Esophagus mucosa (tissue), 1 donor: ENCODE measurements around the gene RPLP2. TPM values are rescaled to one million over a fixed set of nuclear protein-coding genes. Genes with fewer than 3 reads are reported as not detected.
A peak's percentile ranks its signal among the peaks of the same experiment; 100 is the strongest.

Source experiments
- ATAC-seq: fragments of 200-7000 bp; cut with Tn5 transposase; one replicate; pipeline ENCODE4 v1.9.1; 2020
- total RNA-seq: library from RNA; stranded (reverse); gene quantifications from one replicate; pipeline ENCODE4 v1.2.4, GENCODE V29; 2023
- donor health status: DM: yes; HTN: yes; CAD: no.

Gene RPLP2
- total RNA-seq, 1 donor from 2014 or later = 2,043 TPM

DNA sequence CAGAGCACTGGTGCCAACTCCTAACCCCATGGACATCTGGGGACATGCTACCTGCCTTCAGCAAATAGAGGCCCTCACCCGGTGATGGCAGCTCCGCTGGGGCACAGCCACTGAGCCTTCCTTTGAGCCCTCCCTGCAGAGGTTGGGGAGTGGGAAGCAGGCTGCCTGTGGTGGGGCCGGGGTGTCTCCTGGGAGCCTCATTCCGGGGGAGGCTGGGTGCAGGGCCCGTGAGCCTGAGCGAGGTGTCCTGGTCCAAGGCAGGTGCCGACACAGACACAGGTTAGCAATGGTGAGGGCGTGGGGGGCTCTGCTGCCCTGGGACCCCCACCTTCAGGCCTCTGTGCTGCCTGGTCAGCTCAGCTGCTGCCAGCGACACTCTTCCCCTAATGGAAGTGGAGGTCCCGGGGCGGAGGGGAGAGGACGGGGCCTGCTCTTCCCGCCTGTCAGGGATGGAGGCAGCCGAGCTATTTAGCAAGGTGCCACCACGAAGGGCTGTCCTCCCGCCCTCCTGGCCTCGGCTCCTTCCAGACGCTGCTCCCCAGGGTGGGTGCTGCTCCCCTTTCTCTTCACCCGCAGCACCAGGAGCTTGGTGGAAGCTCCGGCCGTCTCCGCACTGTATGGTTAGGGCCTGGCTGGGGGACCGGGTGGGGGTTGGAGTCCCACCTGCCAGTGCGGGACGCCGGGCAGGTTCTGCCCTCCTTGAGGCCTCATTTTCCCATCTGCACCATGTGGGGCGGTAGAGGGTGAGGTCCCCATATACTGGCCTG is 44.1 kb downstream of the RPLP2 start:
- no peak for ATAC-seq

DNA sequence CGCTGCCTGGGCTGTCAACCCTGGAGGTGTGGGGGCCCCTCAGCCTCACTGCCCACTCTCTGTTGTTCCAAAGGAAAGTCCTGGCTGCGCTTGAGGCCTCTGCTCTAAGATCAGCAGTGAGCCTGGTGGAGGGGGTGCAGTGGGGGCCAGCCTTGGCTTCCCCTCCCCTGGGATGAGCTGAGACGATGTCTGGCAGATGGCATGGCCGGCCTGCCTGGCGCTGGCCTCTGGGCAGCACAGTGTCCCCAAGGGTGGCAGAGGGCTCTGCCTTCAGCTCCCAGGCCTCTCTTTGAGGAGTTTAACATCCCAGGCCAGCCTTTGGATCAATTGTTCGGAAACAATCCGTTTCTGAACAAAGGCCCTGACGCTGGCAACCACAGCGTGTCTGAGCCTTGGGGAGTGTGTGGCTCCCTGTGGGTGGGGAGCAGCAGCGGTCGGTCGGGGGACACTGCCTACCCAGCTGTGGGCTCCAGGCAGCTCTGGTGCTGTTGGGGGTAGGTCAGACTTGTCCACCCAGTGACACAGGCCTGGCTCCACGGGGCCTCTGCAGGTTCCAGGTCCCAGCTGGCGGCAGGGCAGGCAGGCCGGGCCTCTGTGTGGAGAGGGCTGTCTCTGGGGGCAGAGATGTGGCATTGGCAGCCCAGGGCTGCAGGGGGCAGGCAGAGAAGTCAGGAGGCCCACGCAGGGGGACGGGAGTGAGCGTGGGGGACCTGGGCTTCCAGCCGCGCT is 45.0 kb downstream of the RPLP2 start:
- no peak for ATAC-seq

- ATAC-seq = no peak
Measured at GRCh38 chr11:855330-855674, 45.5 kb downstream of the RPLP2 start.

GRCh38 chr11:855796-856195 is 46.0 kb downstream of the RPLP2 start:
- ATAC-seq = no peak

GRCh38 chr11:856397-856796 is 46.6 kb downstream of the RPLP2 start:
- ATAC-seq = no peak

- ATAC-seq = no peak
Measured at GRCh38 chr11:858053-858761, 48.4 kb downstream of the RPLP2 start.

DNA sequence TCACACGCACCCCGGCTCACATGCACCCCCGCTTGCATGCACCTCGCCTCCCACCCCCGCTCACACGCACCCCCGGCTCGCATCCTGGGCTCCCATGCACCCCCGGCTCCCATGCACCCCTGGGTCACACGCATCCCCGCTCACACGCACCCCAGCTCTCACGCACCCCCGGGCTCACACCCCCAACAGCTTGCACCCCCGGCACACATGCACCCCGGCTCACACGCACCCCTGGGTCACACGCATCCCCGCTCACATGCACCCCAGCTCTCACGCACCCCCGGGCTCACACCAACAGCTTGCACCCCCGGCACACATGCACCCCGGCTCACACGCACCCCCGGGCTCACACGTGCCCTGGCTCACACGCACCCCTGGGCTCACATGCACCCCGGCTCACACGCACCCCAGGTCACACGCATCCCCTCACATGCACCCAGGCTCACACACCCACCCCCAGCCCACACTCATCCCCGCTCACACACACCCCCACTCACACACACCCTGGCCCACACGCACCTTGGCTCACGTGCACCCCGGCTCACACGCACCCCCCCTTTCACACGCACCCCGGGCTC is 49.1 kb downstream of the RPLP2 start:
- no peak for ATAC-seq

DNA sequence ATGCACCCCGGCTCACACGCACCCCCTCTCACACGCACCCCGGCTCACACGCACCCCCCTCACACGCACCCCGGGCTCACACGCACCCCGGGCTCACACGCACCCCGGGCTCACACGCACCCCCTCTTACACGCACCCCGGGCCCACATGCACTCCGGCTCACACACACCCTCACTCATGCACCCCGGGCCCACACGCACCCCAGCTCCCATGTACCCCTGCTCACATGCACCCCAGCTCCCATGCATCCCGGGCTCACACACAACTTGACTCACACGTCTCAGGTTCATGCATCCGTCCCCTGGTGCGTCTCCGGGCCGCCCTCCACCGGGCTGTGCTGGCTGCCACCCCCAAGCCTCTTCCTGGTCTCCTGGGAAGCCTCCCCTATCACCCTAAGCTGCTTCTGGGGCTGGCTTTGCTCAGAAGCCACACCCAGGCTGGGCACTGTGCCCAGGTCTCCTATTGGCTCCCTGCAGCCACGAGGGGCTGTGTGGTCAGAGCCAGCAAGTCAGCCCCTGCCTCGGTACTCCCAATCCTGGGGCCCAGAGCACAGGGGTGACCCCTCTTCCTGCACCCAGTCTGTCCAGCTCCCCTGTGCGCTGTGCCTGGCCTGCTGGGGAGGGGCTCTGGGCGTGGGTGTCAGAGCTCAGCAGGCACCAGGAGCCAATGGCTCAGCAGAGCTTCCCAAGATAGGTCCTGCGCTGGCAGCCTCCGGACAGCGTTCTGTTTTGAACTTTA is 49.8 kb downstream of the RPLP2 start:
- ATAC-seq = peak; percentile 70

GRCh38 chr11:860234-861104 is 50.7 kb downstream of the RPLP2 start:
- no peak for ATAC-seq

DNA sequence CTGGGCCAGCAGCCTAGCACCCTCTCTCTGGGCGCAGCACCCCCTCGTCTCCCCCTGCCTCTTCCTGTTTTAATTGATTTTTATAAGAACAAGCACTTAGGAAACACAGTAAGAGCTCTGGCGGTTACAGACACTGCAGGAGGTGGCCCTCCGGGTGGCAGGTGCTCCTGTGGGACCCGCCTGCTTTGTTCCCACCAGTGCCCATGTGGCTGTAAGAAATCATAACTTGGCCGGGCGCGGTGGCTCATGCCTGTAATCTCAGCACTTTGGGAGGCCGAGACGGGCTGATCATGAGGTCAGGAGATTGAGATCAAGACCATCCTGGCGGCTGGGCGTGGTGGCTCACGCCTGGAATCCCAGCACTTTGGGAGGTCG is 51.3 kb downstream of the RPLP2 start:
- no peak for ATAC-seq

- ATAC-seq = no peak
Measured at GRCh38 chr11:862081-862661, 52.4 kb downstream of the RPLP2 start.

Other genes starting within 250 kb of the RPLP2 start
- gene LMNTD2, start 249.2 kb upstream of the RPLP2 start, total RNA-seq = 3.0 TPM
- 19.6 TPM for gene RASSF7, start 249.0 kb upstream of the RPLP2 start, total RNA-seq
- gene PHRF1, start 233.5 kb upstream of the RPLP2 start, total RNA-seq = 17.6 TPM
- gene IRF7, start 194.0 kb upstream of the RPLP2 start, total RNA-seq = 19.5 TPM
- not detected for gene CDHR5, start 185.0 kb upstream of the RPLP2 start, total RNA-seq
- not detected for gene SCT, start 182.8 kb upstream of the RPLP2 start, total RNA-seq
- 0.16 TPM for gene DRD4, start 172.7 kb upstream of the RPLP2 start, total RNA-seq
- 23.8 TPM for gene DEAF1, start 114.7 kb upstream of the RPLP2 start, total RNA-seq
- 15.7 TPM for gene TMEM80, start 114.2 kb upstream of the RPLP2 start, total RNA-seq
- 259 TPM for gene EPS8L2, start 103.7 kb upstream of the RPLP2 start, total RNA-seq
- 263 TPM for gene TALDO1, start 62.5 kb upstream of the RPLP2 start, total RNA-seq
- 38.4 TPM for gene GATD1, start 32.5 kb upstream of the RPLP2 start, total RNA-seq
- not detected for gene CEND1, start 19.9 kb upstream of the RPLP2 start, total RNA-seq
- gene SLC25A22, start 11.7 kb upstream of the RPLP2 start, total RNA-seq = 11.0 TPM
- gene PIDD1, start 4.7 kb upstream of the RPLP2 start, total RNA-seq = 7.6 TPM
- gene PNPLA2, start 8.9 kb downstream of the RPLP2 start, total RNA-seq = 24.5 TPM
- 3.3 TPM for gene CRACR2B, start 18.0 kb downstream of the RPLP2 start, total RNA-seq
- gene CD151, start 23.0 kb downstream of the RPLP2 start, total RNA-seq = 109 TPM
- 177 TPM for gene POLR2L, start 32.6 kb downstream of the RPLP2 start, total RNA-seq
- gene TSPAN4, start 32.9 kb downstream of the RPLP2 start, total RNA-seq = 8.4 TPM
- gene CHID1, start 100.8 kb downstream of the RPLP2 start, total RNA-seq = 56.6 TPM
- 34.9 TPM for gene AP2A2, start 115.9 kb downstream of the RPLP2 start, total RNA-seq
- gene MUC6, start 226.8 kb downstream of the RPLP2 start, total RNA-seq = not detected